WTC11 (cell line): ENCODE measurements around the gene PLCB2. TPM values are rescaled to one million over a fixed set of nuclear protein-coding genes. Genes with fewer than 3 reads are reported as not detected.

Experiments
- ATAC-seq: fragments of 200-7000 bp; cut with Tn5 transposase; 2 replicates; pipeline ENCODE4 v1.10.0; 2021; ENCODE audit warnings: mild to moderate bottlenecking, moderate library complexity
- CTCF ChIA-PET: fragments of 300-600 bp; sonication (Branson Sonifier 250); formaldehyde crosslinking; loops from one replicate; lab custom pipeline; 2021; ENCODE audit warnings: antibody characterized with exemption; lab: Charles Lee
- POLR2A ChIA-PET: fragments of 350-600 bp; sonication (Branson Sonifier 250); formaldehyde crosslinking; loops from one replicate; lab custom pipeline; 2021; ENCODE audit warnings: antibody characterized with exemption; lab: Charles Lee
- DNase-seq: peaks from one replicate; pipeline ENCODE4 v3.0.0; 2021; ENCODE audit warnings: low spot score
- H3K27ac Mint-ChIP-seq: 2 replicates; pipeline ENCODE4 v1.8.0; 2021; ENCODE audit warnings: mixed read lengths
- H3K27me3 Mint-ChIP-seq: 2 replicates; pipeline ENCODE4 v1.8.0; 2021; ENCODE audit warnings: low read depth, mild to moderate bottlenecking, moderate library complexity, mixed read lengths
- H3K36me3 Mint-ChIP-seq: 2 replicates; pipeline ENCODE4 v1.8.0; 2021; ENCODE audit warnings: mixed read lengths
- H3K4me1 Mint-ChIP-seq: 2 replicates; pipeline ENCODE4 v1.8.0; 2022; ENCODE audit warnings: mixed read lengths
- H3K4me3 Mint-ChIP-seq: 2 replicates; pipeline ENCODE4 v1.8.0; 2021; ENCODE audit warnings: mild to moderate bottlenecking, moderate library complexity, mixed read lengths
- H3K9me3 Mint-ChIP-seq: 2 replicates; pipeline ENCODE4 v1.8.0; 2021; ENCODE audit warnings: mixed read lengths
- CREM ChIP-seq: sonication (generic); formaldehyde crosslinking; IDR thresholded peaks from 2 replicates; pipeline ENCODE4 v1.8.1; 2022; ENCODE audit warnings: mild to moderate bottlenecking, missing genetic modification reagents, moderate library complexity
- ELF4 ChIP-seq: sonication (generic); formaldehyde crosslinking; IDR thresholded peaks from 2 replicates; pipeline ENCODE4 v1.8.1; 2022; ENCODE audit warnings: low read depth, mild to moderate bottlenecking, moderate library complexity, missing genetic modification reagents
- ETV6 ChIP-seq: sonication (generic); formaldehyde crosslinking; IDR thresholded peaks from 2 replicates; pipeline ENCODE4 v1.8.1; 2022; ENCODE audit warnings: mild to moderate bottlenecking, missing genetic modification reagents
- JUN ChIP-seq: sonication (generic); formaldehyde crosslinking; IDR thresholded peaks from 2 replicates; pipeline ENCODE4 v1.8.0; 2023; ENCODE audit warnings: mild to moderate bottlenecking, missing genetic modification reagents
- NFATC4 ChIP-seq: fragments of 250-450 bp; sonication (Bioruptor Pico); IDR thresholded peaks from 2 replicates; pipeline ENCODE4 v1.9.0; 2021; ENCODE audit warnings: mild to moderate bottlenecking
- NFYB ChIP-seq: sonication (generic); formaldehyde crosslinking; conservative IDR thresholded peaks from 2 replicates; pipeline ENCODE4 v1.8.0; 2022; ENCODE audit warnings: low read depth, missing genetic modification reagents
- RELA ChIP-seq: sonication (generic); formaldehyde crosslinking; IDR thresholded peaks from 2 replicates; pipeline ENCODE4 v1.8.1; 2022; ENCODE audit warnings: missing genetic modification reagents, mild to moderate bottlenecking, borderline replicate concordance
- RORB ChIP-seq: fragments of 250-450 bp; sonication (Bioruptor Pico); IDR thresholded peaks from 2 replicates; pipeline ENCODE4 v1.9.0; 2021; ENCODE audit warnings: mild to moderate bottlenecking
- SMAD3 ChIP-seq: sonication (generic); formaldehyde crosslinking; IDR thresholded peaks from 2 replicates; pipeline ENCODE4 v1.8.0; 2022; ENCODE audit warnings: missing genetic modification reagents, mild to moderate bottlenecking, borderline replicate concordance
- total RNA-seq: library from RNA; stranded (reverse); gene quantifications from 3 replicates; pipeline ENCODE4 v1.2.3, GENCODE V29; 2021
- TF ChIP-seq, protein P1 (sequence below): sonication (generic); formaldehyde crosslinking; IDR thresholded peaks from 2 replicates; pipeline ENCODE4 v1.8.0; 2023; ENCODE audit warnings: missing genetic modification reagents
- TF ChIP-seq, protein P2 (sequence below): sonication (generic); formaldehyde crosslinking; IDR thresholded peaks from 2 replicates; pipeline ENCODE4 v1.8.0; 2022; ENCODE audit warnings: mild to moderate bottlenecking, missing genetic modification reagents
- TF ChIP-seq, protein P3 (sequence below): sonication (generic); formaldehyde crosslinking; IDR thresholded peaks from 2 replicates; pipeline ENCODE4 v1.8.0; 2022; ENCODE audit warnings: mild to moderate bottlenecking, missing genetic modification reagents
- TF ChIP-seq, protein P4 (sequence below): sonication (generic); formaldehyde crosslinking; IDR thresholded peaks from 2 replicates; pipeline ENCODE4 v1.8.0; 2022; ENCODE audit warnings: mild to moderate bottlenecking, missing genetic modification reagents
- TF ChIP-seq, protein P5 (sequence below): fragments of 250-450 bp; sonication (Bioruptor Pico); IDR thresholded peaks from 2 replicates; pipeline ENCODE4 v1.9.0; 2021; ENCODE audit warnings: moderate library complexity, mild to moderate bottlenecking, inconsistent platforms, borderline replicate concordance

PLCB2 gene
- total RNA-seq, 1 experiment from 2014 or later, result 15.2 TPM

DNA sequence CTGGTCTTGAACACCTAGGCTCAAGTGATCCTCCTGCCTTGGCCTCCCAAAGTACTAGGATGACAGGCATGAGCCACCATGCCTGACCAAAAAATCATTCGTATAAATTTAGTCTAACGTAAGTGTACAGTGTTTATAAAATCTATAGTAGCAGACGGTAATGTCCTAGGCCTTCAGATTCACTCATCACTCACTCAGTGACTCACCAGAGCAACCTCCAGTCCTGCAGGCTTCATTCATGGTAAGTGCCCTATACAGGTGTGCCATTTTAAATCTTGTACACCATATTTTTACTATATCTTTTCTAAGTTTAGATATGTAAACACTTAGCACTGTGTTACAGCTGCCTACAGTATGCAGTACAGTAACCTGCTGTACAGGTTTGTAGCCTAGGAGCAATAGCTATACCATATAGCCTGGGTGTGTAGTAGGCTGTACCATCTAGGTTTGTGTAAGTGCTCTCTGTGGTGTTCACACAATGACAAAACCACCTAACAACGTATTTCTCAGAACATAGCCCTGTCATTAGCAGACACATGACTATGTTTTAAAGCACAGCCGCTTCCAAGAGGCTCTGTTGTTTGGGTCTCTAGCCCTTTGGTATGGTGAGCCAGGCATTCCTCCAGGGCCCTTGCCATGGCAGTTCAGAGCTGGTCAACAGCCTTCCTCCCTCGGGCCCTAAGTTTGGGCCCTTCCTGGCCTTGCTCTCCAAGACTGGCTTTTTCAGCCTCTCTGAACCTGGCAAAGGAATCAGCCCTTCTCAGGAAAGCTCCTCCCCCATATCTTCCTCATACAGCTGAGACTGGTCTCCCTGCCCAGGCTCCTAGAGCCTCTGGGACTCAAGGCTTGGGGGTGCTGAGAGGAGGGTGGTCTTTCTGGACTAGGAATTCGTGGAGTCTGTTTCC is 34.9 kb upstream of the PLCB2 start:
- Mint-ChIP-seq H3K4me1 (peaks cover 26% of the 10 kb centered on the region), H3K9me3 (no peaks in the 10 kb centered on the region), H3K36me3 (no peaks in the 10 kb centered on the region), H3K27me3 (peaks cover 3% of the 10 kb centered on the region; the same call in 1 of the 2 replicates), H3K27ac (no peak overlapping the region), H3K4me3 (no peak overlapping the region)
- DNase-seq, result no peak
- POLR2A ChIA-PET, result interaction anchor here (0.6 to 0.8 kb wide), 2 partner anchors 20 to 54 kb away, joined by 3 to 7 read pairs; no protein-coding TSS in a partner anchor
- no peak for ATAC-seq
- TF ChIP-seq, protein P1, sequence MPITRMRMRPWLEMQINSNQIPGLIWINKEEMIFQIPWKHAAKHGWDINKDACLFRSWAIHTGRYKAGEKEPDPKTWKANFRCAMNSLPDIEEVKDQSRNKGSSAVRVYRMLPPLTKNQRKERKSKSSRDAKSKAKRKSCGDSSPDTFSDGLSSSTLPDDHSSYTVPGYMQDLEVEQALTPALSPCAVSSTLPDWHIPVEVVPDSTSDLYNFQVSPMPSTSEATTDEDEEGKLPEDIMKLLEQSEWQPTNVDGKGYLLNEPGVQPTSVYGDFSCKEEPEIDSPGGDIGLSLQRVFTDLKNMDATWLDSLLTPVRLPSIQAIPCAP (CRISPR knock-in tag), result no peak
- no peak for TF ChIP-seq RELA (CRISPR knock-in tag)
- CTCF ChIA-PET, result interaction anchor here (0.7 to 9.6 kb wide), 10 partner anchors 13 to 80 kb away, joined by 4 to 234 read pairs (median 40); partner anchors contain the start of genes DISP2, IVD and KNSTRN

DNA sequence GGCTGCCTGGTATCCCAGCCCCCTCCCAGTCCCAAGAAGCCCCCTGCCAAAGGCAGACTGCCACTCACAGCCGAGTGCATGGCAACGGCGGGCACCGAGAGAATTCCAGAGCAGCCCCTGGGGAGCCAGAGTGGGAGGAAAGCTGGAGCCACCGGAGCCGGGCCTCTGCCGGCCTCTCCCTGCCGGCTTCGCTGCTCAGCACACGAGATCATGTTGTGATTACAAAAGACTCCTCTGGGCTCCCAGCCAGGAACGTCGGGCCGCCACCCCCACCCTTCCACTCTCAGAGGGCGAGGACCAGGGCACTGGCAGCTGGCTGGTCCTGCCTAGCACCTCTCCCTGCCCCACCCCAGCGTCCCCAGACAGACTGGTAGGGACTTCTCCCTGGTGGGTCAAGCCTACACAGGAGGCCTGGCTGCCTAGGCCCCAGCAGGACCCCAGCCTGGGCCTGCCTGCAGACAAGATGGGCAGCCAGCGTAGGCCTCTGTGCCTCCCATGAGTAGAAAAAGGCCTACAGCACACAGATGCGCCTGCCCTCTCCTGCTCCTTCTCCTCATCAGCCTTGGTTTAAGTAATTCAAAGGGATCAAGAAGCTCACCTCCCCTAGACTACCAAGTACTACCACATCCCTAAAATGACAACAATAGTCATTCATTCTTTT is 33.1 kb upstream of the PLCB2 start, which contains the start of gene CCDC9B:
Gene CCDC9B, minus strand, starts transcription at position 200 of the 661 bp plus-strand sequence. Its CDS starts 120 bp downstream, at position 80.
- TF ChIP-seq NFYB (no peak), JUN (CRISPR knock-in tag) (no peak), ETV6 (CRISPR knock-in tag) (no peak), CREM (CRISPR knock-in tag) (no peak), SMAD3 (CRISPR knock-in tag) (no peak), ELF4 (no peak), NFATC4 (CRISPR knock-in tag) (no peak), RORB (CRISPR knock-in tag) (no peak)
- TF ChIP-seq, protein P2, sequence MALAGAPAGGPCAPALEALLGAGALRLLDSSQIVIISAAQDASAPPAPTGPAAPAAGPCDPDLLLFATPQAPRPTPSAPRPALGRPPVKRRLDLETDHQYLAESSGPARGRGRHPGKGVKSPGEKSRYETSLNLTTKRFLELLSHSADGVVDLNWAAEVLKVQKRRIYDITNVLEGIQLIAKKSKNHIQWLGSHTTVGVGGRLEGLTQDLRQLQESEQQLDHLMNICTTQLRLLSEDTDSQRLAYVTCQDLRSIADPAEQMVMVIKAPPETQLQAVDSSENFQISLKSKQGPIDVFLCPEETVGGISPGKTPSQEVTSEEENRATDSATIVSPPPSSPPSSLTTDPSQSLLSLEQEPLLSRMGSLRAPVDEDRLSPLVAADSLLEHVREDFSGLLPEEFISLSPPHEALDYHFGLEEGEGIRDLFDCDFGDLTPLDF (CRISPR knock-in tag), result no peak
- TF ChIP-seq, protein P3, sequence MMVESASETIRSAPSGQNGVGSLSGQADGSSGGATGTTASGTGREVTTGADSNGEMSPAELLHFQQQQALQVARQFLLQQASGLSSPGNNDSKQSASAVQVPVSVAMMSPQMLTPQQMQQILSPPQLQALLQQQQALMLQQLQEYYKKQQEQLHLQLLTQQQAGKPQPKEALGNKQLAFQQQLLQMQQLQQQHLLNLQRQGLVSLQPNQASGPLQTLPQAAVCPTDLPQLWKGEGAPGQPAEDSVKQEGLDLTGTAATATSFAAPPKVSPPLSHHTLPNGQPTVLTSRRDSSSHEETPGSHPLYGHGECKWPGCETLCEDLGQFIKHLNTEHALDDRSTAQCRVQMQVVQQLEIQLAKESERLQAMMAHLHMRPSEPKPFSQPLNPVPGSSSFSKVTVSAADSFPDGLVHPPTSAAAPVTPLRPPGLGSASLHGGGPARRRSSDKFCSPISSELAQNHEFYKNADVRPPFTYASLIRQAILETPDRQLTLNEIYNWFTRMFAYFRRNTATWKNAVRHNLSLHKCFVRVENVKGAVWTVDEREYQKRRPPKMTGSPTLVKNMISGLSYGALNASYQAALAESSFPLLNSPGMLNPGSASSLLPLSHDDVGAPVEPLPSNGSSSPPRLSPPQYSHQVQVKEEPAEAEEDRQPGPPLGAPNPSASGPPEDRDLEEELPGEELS (CRISPR knock-in tag), result no peak
- TF ChIP-seq, protein P4, sequence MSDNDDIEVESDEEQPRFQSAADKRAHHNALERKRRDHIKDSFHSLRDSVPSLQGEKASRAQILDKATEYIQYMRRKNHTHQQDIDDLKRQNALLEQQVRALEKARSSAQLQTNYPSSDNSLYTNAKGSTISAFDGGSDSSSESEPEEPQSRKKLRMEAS, result no peak
- TF ChIP-seq, protein P5, sequence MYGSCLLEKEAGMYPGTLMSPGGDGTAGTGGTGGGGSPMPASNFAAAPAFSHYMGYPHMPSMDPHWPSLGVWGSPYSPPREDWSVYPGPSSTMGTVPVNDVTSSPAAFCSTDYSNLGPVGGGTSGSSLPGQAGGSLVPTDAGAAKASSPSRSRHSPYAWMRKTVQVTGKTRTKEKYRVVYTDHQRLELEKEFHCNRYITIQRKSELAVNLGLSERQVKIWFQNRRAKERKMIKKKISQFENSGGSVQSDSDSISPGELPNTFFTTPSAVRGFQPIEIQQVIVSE (CRISPR knock-in tag), result no peak
- POLR2A ChIA-PET, result interaction anchor here (0.9 to 1.6 kb wide), 3 partner anchors 18 to 42 kb away, joined by 3 to 4 read pairs (median 3); partner anchors contain the start of genes INAFM2 and KNSTRN
- DNase-seq, result no peak
- Mint-ChIP-seq H3K4me1 (peaks cover 33% of the 10 kb centered on the region), H3K36me3 (no peaks in the 10 kb centered on the region), H3K9me3 (no peaks in the 10 kb centered on the region), H3K27ac (no peak within 1 kb of the TSS), H3K4me3 (no peak within 1 kb of the TSS), H3K27me3 (peaks cover 5% of the 10 kb centered on the region)
- no peak for ATAC-seq
- CTCF ChIA-PET, result interaction anchor here (0.6 to 9.6 kb wide), 17 partner anchors 12 to 167 kb away, joined by 3 to 264 read pairs (median 14); partner anchors contain the start of genes ANKRD63, BAHD1, INAFM2 and KNSTRN
